ENCODE results near the gene SLC8A3. TPM values are rescaled to one million over a fixed set of nuclear protein-coding genes. Genes with fewer than 3 reads are reported as not detected.

The SLC8A3 gene
- total and polyA plus RNA-seq, 2 experiments from 2014 or later: not detected

GRCh38 chr14:70084226-70084625 lies 104.5 kb downstream of the SLC8A3 start:
- Histone ChIP-seq H3K9me3 (ENCODE audit: low read depth) (no peaks in the 10 kb centered on the region), H3K4me3 (no peak overlapping the region), H4K20me1 (ENCODE audit: insufficient read depth) (no peaks in the 10 kb centered on the region), H3K79me2 (ENCODE audit: insufficient read depth) (no peaks in the 10 kb centered on the region), H3F3A (ENCODE audit: insufficient read depth) (no peaks in the 10 kb centered on the region), H3K4me1 (ENCODE audit: insufficient read depth) (no peaks in the 10 kb centered on the region), H3K9me2 (ENCODE audit: insufficient read depth) (no peaks in the 10 kb centered on the region), H3K9ac (no peak overlapping the region), H3K36me3 (ENCODE audit: low read depth) (no peaks in the 10 kb centered on the region), H3K27ac (no peak overlapping the region), H3K4me2 (ENCODE audit: unreplicated experiment) (no peak overlapping the region), H2AFZ (no peak overlapping the region), H3K27me3 (replicated peaks; ENCODE audit: insufficient read depth) (no peaks in the 10 kb centered on the region)
- DNase-seq: no peak
- TF ChIP-seq EZH2phosphoT487 (IDR thresholded peaks at IDR 0.05; ENCODE audit: insufficient read depth, low read depth) (no peak), EZH2 (IDR thresholded peaks at IDR 0.05; ENCODE audit: insufficient read depth, poor library complexity, severe bottlenecking) (no peak)
- in situ Hi-C loops (cut with MboI): no loop called here
- WGBS, 2 experiments (ENCODE audit: low coverage in 1 of 2, low lambda C conversion rate in 2 of 2, missing lambda C conversion rate in 2 of 2): 8 to 14% methylated on average over 2 of the region's 2 CpGs

- Histone ChIP-seq H3K9ac (no peak overlapping the region), H3K9me3 (ENCODE audit: low read depth) (no peaks in the 10 kb centered on the region)
Measured at GRCh38 chr14:70082394-70082793, 106.4 kb downstream of the SLC8A3 start.

GRCh38 chr14:70080076-70080475 lies 108.7 kb downstream of the SLC8A3 start:
- in situ Hi-C loops (cut with MboI): no loop called here
- 39 to 40% methylated on average over 6 of the region's 6 CpGs for WGBS, 2 experiments (ENCODE audit: low coverage in 1 of 2, low lambda C conversion rate in 2 of 2, missing lambda C conversion rate in 2 of 2)

More at GRCh38 chr14:70082394-70082793, 106.4 kb downstream of the SLC8A3 start:
- TF ChIP-seq EZH2 (IDR thresholded peaks at IDR 0.05; ENCODE audit: insufficient read depth, poor library complexity, severe bottlenecking) (no peak), EZH2phosphoT487 (IDR thresholded peaks at IDR 0.05; ENCODE audit: insufficient read depth, low read depth) (no peak)
- Histone ChIP-seq H3K4me1 (ENCODE audit: insufficient read depth) (no peaks in the 10 kb centered on the region), H4K20me1 (ENCODE audit: insufficient read depth) (no peaks in the 10 kb centered on the region), H3K9me2 (ENCODE audit: insufficient read depth) (no peaks in the 10 kb centered on the region), H3K36me3 (ENCODE audit: low read depth) (no peaks in the 10 kb centered on the region), H3K79me2 (ENCODE audit: insufficient read depth) (no peaks in the 10 kb centered on the region), H3F3A (ENCODE audit: insufficient read depth) (no peaks in the 10 kb centered on the region), H3K4me2 (ENCODE audit: unreplicated experiment) (no peak overlapping the region), H3K4me3 (no peak overlapping the region), H3K27me3 (replicated peaks; ENCODE audit: insufficient read depth) (no peaks in the 10 kb centered on the region), H3K27ac (no peak overlapping the region), H2AFZ (no peak overlapping the region)
- 4 to 10% methylated on average over 2 of the region's 2 CpGs for WGBS, 2 experiments (ENCODE audit: low coverage in 1 of 2, low lambda C conversion rate in 2 of 2, missing lambda C conversion rate in 2 of 2)
- in situ Hi-C loops (cut with MboI): no loop called here
- DNase-seq: no peak

GRCh38 chr14:70078329-70078728 lies 110.4 kb downstream of the SLC8A3 start:
- no peaks in the 10 kb centered on the region for H3K4me1 ChIP-seq (ENCODE audit: insufficient read depth)
- TF ChIP-seq EZH2phosphoT487 (IDR thresholded peaks at IDR 0.05; ENCODE audit: insufficient read depth, low read depth) (no peak), EZH2 (IDR thresholded peaks at IDR 0.05; ENCODE audit: insufficient read depth, poor library complexity, severe bottlenecking) (no peak)
- no peaks in the 10 kb centered on the region for H4K20me1 ChIP-seq (ENCODE audit: insufficient read depth)
- in situ Hi-C loops (cut with MboI): no loop called here
- no peak overlapping the region for H3K27ac ChIP-seq
- no peaks in the 10 kb centered on the region for H3K9me3 ChIP-seq (ENCODE audit: low read depth)
- H3K36me3 ChIP-seq (ENCODE audit: low read depth): no peaks in the 10 kb centered on the region
- H3K9me2 ChIP-seq (ENCODE audit: insufficient read depth): no peaks in the 10 kb centered on the region
- no peak overlapping the region for H2AFZ ChIP-seq
- no peaks in the 10 kb centered on the region for H3K79me2 ChIP-seq (ENCODE audit: insufficient read depth)
- H3K4me2 ChIP-seq (ENCODE audit: unreplicated experiment): no peak overlapping the region
- H3K4me3 ChIP-seq: no peak overlapping the region
- H3K9ac ChIP-seq: no peak overlapping the region
- DNase-seq: no peak
- H3F3A ChIP-seq (ENCODE audit: insufficient read depth): no peaks in the 10 kb centered on the region
- H3K27me3 ChIP-seq (replicated peaks; ENCODE audit: insufficient read depth): no peaks in the 10 kb centered on the region

More at GRCh38 chr14:70080076-70080475, 108.7 kb downstream of the SLC8A3 start:
- no peak overlapping the region for H3K4me2 ChIP-seq (ENCODE audit: unreplicated experiment)
- no peaks in the 10 kb centered on the region for H3K4me1 ChIP-seq (ENCODE audit: insufficient read depth)
- no peaks in the 10 kb centered on the region for H4K20me1 ChIP-seq (ENCODE audit: insufficient read depth)
- no peaks in the 10 kb centered on the region for H3K36me3 ChIP-seq (ENCODE audit: low read depth)
- H3K79me2 ChIP-seq (ENCODE audit: insufficient read depth): no peaks in the 10 kb centered on the region
- no peak overlapping the region for H2AFZ ChIP-seq
- no peak for DNase-seq
- H3F3A ChIP-seq (ENCODE audit: insufficient read depth): no peaks in the 10 kb centered on the region
- H3K9ac ChIP-seq: no peak overlapping the region
- H3K9me3 ChIP-seq (ENCODE audit: low read depth): no peaks in the 10 kb centered on the region
- H3K4me3 ChIP-seq: no peak overlapping the region
- H3K9me2 ChIP-seq (ENCODE audit: insufficient read depth): no peaks in the 10 kb centered on the region
- no peaks in the 10 kb centered on the region for H3K27me3 ChIP-seq (replicated peaks; ENCODE audit: insufficient read depth)
- no peak for TF ChIP-seq EZH2 (IDR thresholded peaks at IDR 0.05; ENCODE audit: insufficient read depth, poor library complexity, severe bottlenecking)
- no peak for TF ChIP-seq EZH2phosphoT487 (IDR thresholded peaks at IDR 0.05; ENCODE audit: insufficient read depth, low read depth)
- H3K27ac ChIP-seq: no peak overlapping the region

- Histone ChIP-seq H3F3A (ENCODE audit: insufficient read depth) (no peaks in the 10 kb centered on the region), H2AFZ (no peak overlapping the region), H3K9me2 (ENCODE audit: insufficient read depth) (no peaks in the 10 kb centered on the region), H3K9ac (no peak overlapping the region), H3K27me3 (replicated peaks; ENCODE audit: insufficient read depth) (no peaks in the 10 kb centered on the region), H3K4me2 (ENCODE audit: unreplicated experiment) (no peak overlapping the region), H3K4me3 (no peak overlapping the region), H4K20me1 (ENCODE audit: insufficient read depth) (no peaks in the 10 kb centered on the region), H3K79me2 (ENCODE audit: insufficient read depth) (no peaks in the 10 kb centered on the region), H3K9me3 (ENCODE audit: low read depth) (no peaks in the 10 kb centered on the region), H3K4me1 (ENCODE audit: insufficient read depth) (no peaks in the 10 kb centered on the region), H3K36me3 (ENCODE audit: low read depth) (no peaks in the 10 kb centered on the region), H3K27ac (no peak overlapping the region)
- in situ Hi-C loops (cut with MboI): no loop called here
- no peak for TF ChIP-seq EZH2 (IDR thresholded peaks at IDR 0.05; ENCODE audit: insufficient read depth, poor library complexity, severe bottlenecking)
- TF ChIP-seq EZH2phosphoT487 (IDR thresholded peaks at IDR 0.05; ENCODE audit: insufficient read depth, low read depth): no peak
- DNase-seq: no peak
- WGBS, 2 experiments (ENCODE audit: low coverage in 1 of 2, low lambda C conversion rate in 2 of 2, missing lambda C conversion rate in 2 of 2): 2% methylated on average over 2 of the region's 2 CpGs
Measured at GRCh38 chr14:70077720-70078119, 111.0 kb downstream of the SLC8A3 start.
